BJ (cell line): ENCODE results near the gene ANKRD44. TPM values are rescaled to one million over a fixed set of nuclear protein-coding genes. Genes with fewer than 3 reads are reported as not detected.

ENCODE experiments used
- CTCF ChIA-PET: fragments of 350-600 bp; formaldehyde crosslinking; extraction: SDS; loops from one replicate; lab custom pipeline; 2021; ENCODE audit warnings: antibody characterized with exemption, inconsistent platforms; lab: Yijun Ruan, JAX
- POLR2A ChIA-PET: fragments of 300-600 bp; sonication (Branson Sonifier 250); formaldehyde crosslinking; extraction: SDS; loops from one replicate; lab custom pipeline; 2021; ENCODE audit warnings: antibody characterized with exemption; lab: Charles Lee
- DNase-seq: peaks from one replicate; pipeline ENCODE4 v3.0.0-alpha.2; 2011; ENCODE audit warnings: low read depth
- H3K27me3 ChIP-seq: 2 replicates; pipeline ENCODE4 v1.6.0; 2011; ENCODE audit warnings: low read length; ENCODE audit not compliant: control insufficient read depth, insufficient read depth
- H3K36me3 ChIP-seq: 2 replicates; pipeline ENCODE4 v1.5.1; 2011; ENCODE audit warnings: low read length; ENCODE audit not compliant: control insufficient read depth, insufficient read depth
- H3K4me3 ChIP-seq: 2 replicates; pipeline ENCODE4 v1.5.1; 2011; ENCODE audit warnings: low read depth, mild to moderate bottlenecking, control low read depth, low read length
- polyA plus RNA-seq: library from polyadenylated mRNA; depleted of rRNA; stranded (reverse); fragments of >200 nt; gene quantifications from 2 replicates; pipeline ENCODE4 v1.2.3, GENCODE V29; 2011
- TF ChIP-seq, protein P1 (sequence below): IDR thresholded peaks from 2 replicates; pipeline ENCODE4 v1.5.1; 2011; ENCODE audit warnings: low read depth, mild to moderate bottlenecking, control low read depth, inconsistent platforms, low read length, moderate library complexity; ENCODE audit not compliant: insufficient read depth

Gene ANKRD44
- polyA plus RNA-seq, 1 experiment: 12.4 TPM

DNA sequence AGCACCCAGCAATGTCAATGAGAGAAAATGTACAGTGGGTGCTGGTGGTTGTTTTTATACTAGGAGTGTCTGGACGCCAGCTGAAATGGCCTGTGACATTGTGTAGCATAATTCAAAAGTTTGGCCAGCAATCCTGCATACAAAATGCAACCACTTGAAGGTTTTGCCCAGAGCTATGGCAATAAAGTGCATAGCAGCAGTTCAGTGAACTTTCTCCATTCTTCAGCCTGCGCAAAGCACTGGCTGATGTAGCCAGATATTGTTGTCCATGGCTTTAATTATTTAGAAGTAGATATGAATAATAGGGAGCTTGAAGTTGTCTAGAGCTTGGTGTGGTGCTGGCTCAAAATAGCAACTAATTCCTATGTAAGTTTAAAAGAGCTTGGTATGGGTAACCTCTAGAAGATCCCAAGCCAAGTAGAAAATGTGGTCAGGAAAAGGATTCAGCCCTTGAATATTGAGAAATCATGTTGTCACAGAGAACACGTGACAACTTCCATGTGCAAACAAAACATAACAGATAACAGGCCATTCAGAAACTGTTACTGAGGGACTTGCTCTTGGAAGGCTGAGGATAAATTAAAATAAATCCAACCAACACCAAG, 350.7 kb downstream of the ANKRD44 start:
- H3K36me3 ChIP-seq: no peaks in the 10 kb centered on the region
- TF ChIP-seq, protein P1, sequence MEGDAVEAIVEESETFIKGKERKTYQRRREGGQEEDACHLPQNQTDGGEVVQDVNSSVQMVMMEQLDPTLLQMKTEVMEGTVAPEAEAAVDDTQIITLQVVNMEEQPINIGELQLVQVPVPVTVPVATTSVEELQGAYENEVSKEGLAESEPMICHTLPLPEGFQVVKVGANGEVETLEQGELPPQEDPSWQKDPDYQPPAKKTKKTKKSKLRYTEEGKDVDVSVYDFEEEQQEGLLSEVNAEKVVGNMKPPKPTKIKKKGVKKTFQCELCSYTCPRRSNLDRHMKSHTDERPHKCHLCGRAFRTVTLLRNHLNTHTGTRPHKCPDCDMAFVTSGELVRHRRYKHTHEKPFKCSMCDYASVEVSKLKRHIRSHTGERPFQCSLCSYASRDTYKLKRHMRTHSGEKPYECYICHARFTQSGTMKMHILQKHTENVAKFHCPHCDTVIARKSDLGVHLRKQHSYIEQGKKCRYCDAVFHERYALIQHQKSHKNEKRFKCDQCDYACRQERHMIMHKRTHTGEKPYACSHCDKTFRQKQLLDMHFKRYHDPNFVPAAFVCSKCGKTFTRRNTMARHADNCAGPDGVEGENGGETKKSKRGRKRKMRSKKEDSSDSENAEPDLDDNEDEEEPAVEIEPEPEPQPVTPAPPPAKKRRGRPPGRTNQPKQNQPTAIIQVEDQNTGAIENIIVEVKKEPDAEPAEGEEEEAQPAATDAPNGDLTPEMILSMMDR: no peak
- CTCF ChIA-PET: no interaction called here
- H3K27me3 ChIP-seq: no peaks in the 10 kb centered on the region
- H3K4me3 ChIP-seq: no peak overlapping the region
- DNase-seq: no peak
- POLR2A ChIA-PET: no interaction called here

DNA sequence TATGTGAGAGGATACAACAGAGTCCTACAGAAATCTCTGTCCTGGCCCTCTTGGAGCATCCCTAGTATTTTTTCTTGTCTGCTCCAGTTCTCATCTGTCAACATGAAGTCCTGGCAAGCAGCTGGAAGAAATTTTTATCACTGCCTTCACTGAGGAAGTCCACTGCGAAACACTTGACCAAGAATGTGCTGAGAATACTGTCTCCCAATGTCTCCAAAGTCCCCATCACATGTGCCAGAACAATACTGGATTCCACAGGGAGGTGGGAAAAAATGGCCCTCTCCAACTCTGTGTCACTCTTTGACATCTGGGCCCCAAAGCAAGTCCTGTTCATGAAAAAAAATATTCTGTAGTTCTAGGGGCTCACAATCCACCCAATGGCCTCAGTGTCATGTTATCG, 351.3 kb downstream of the ANKRD44 start:
- Histone ChIP-seq H3K27me3 (no peaks in the 10 kb centered on the region), H3K4me3 (no peak overlapping the region), H3K36me3 (no peaks in the 10 kb centered on the region)
- DNase-seq: no peak
- POLR2A ChIA-PET: no interaction called here
- CTCF ChIA-PET: no interaction called here
- TF ChIP-seq, protein P1: no peak

DNA sequence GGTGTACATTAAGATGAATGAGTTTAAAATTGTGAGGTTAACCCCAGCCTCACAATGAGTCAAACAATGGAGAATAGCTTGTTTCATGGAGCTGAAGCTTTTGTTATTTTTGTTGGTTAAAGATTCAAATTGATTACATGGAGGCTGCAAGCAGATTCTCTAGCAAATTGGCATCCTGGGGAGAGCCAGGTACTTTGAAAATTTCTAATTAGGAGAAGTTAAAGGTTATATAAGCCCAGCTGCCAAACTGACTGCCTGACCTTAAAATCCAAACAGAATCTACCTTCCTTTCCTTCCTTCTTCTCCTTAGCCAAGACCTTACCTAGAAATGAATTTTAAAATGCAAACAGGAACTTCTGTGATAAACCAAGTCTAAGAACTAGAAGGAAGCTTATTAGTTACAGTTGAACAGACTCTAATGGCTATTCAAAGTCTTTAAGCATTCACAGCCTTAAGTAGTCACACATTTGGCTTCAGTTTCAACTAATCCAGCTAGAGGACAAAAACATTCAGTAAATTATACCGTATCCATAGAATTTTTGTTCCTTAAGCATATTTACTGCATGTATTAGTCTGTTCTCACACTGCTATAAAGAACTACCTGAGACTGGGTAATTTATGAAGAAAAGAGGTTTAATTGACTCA, 352.6 kb downstream of the ANKRD44 start:
- Histone ChIP-seq H3K36me3 (no peaks in the 10 kb centered on the region), H3K4me3 (no peak overlapping the region), H3K27me3 (no peaks in the 10 kb centered on the region)
- POLR2A ChIA-PET: no interaction called here
- no peak for DNase-seq
- TF ChIP-seq, protein P1: no peak
- CTCF ChIA-PET: interaction anchor here (0.6 kb wide), 1 partner anchor 18 kb away, joined by 3 read pairs; no protein-coding TSS in a partner anchor

DNA sequence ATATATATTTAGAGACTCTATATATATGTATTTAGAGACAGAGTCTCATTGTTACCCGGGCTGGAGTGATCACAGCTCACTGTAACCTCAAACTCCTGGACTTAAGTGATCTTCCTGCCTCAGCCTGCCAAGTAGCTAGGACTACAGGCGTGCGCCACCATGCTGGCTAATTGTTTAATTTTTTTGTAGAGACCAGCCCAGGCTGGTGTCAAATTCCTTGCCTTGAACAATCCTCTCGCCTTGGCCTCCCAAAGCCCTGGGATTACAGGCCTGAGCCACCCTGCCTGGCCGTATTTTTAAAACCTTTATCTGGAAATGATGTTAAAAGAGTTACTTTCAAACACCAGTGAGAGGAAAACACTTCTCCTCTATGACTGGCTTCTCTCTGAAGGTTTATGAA, 353.1 kb downstream of the ANKRD44 start:
- no peaks in the 10 kb centered on the region for H3K27me3 ChIP-seq
- no peak for DNase-seq
- H3K36me3 ChIP-seq: no peaks in the 10 kb centered on the region
- ChIA-PET CTCF (no interaction called here), POLR2A (no interaction called here)
- TF ChIP-seq, protein P1: no peak
- H3K4me3 ChIP-seq: no peak overlapping the region

DNA sequence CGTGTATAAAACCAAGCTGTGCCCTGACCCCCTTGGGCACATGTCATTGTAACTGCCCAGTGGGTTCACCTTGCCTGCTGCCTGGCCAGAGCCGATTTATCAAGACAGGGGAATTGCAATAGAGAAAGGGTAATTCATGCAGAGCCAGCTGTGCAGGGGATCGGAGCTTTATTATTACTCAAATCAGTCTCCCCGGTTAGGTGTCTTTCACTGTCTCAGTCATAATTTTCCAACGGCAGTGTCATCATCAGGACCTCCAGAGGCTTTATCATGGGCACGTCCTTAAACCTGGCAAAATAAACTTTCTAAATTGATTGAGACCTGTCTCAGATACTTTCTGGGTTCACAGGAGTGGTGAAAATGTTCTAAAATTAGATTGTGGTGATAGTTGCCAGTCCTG, 354.5 kb downstream of the ANKRD44 start:
- Histone ChIP-seq H3K27me3 (no peaks in the 10 kb centered on the region), H3K36me3 (no peaks in the 10 kb centered on the region), H3K4me3 (no peak overlapping the region)
- ChIA-PET POLR2A (no interaction called here), CTCF (no interaction called here)
- TF ChIP-seq, protein P1: no peak
- DNase-seq: no peak
